Skeletal muscle tissue (tissue), 4 donors: Measurements from ENCODE around the gene CD200. TPM values are rescaled to one million over a fixed set of nuclear protein-coding genes. Genes with fewer than 3 reads are reported as not detected.

ENCODE experiments used
- H3K27ac ChIP-seq: one replicate; pipeline ENCODE4 v1.7.0; 2013; ENCODE audit warnings: mild to moderate bottlenecking, low read depth, low read length, inconsistent platforms
- H3K27me3 ChIP-seq, 3 donors: one replicate each; pipeline ENCODE4 v1.7.0; 2013; ENCODE audit warnings: low read length in 3 of 3; ENCODE audit not compliant: control insufficient read depth in 3 of 3, insufficient read depth in 3 of 3
- H3K36me3 ChIP-seq, 3 donors: one replicate each; pipeline ENCODE4 v1.7.0; 2013; ENCODE audit warnings: low read length in 3 of 3; ENCODE audit not compliant: control insufficient read depth in 3 of 3, insufficient read depth in 3 of 3
- H3K4me1 ChIP-seq, 3 donors: one replicate each; pipeline ENCODE4 v1.7.0; 2013; ENCODE audit warnings: low read length in 3 of 3, mild to moderate bottlenecking in 3 of 3; ENCODE audit not compliant: control insufficient read depth in 3 of 3, insufficient read depth in 3 of 3
- H3K4me3 ChIP-seq, 3 donors: one replicate each; pipeline ENCODE4 v1.7.0; 2013; ENCODE audit warnings: low read length in 3 of 3
- H3K9ac ChIP-seq, 3 donors: one replicate each; pipeline ENCODE4 v1.7.0; 2013; ENCODE audit warnings: low read length in 3 of 3, mild to moderate bottlenecking in 3 of 3, moderate library complexity in 2 of 3, low read depth in 1 of 3
- H3K9me3 ChIP-seq, 3 donors: one replicate each; pipeline ENCODE4 v1.7.0; 2013; ENCODE audit warnings: low read length in 3 of 3; ENCODE audit not compliant: control insufficient read depth in 3 of 3
- total RNA-seq: library from RNA; depleted of rRNA; stranded (reverse); fragments of >200 nt; gene quantifications from one replicate; pipeline ENCODE4 v1.2.3, GENCODE V29; 2014
- donor health status: Osteomylitis.

CD200 gene
- total RNA-seq, 1 donor from 2014 or later = 4.2 TPM

- no peaks in the 10 kb centered on the region for H3K4me1 ChIP-seq
- H3K4me3 ChIP-seq = no peak overlapping the region
- H3K9me3 ChIP-seq = no peaks in the 10 kb centered on the region
- H3K27ac ChIP-seq = no peak overlapping the region
- no peaks in the 10 kb centered on the region for H3K36me3 ChIP-seq
- H3K9ac ChIP-seq = no peak overlapping the region
- H3K27me3 ChIP-seq = no peaks in the 10 kb centered on the region
Observed at GRCh38 chr3:112381673-112382542, 49.0 kb downstream of the CD200 start.

DNA sequence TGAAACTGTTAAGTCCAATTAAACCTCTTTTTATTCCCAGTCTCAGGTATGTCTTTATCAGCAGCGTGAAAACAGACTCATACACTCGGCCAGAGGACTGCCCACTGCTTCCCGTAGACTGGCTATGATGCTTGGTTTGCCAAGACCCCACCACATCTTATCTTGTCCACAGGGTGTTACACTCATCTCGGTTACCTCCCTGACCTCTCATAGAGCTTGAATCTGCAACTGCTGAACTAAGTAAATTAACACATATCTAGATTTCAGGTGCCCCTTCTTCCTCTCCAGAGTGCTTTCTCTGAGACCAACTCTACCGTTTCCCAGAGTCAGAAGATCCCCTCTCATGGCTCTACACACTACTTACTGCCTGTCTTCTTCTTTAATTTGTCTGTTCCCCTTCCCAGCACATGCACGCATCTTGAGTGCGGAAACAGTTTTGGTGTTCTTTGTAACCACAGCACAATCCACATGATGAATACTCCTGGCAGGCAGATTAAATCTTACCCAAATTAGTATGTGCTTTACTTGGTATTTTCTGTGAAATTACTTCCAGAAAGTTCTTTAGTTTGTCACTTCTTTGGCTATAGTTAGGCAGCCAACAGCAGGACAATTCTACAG, 49.7 kb downstream of the CD200 start:
- Histone ChIP-seq H3K9me3 (no peaks in the 10 kb centered on the region), H3K4me1 (no peaks in the 10 kb centered on the region), H3K27me3 (no peaks in the 10 kb centered on the region), H3K36me3 (no peaks in the 10 kb centered on the region), H3K4me3 (no peak overlapping the region), H3K27ac (no peak overlapping the region), H3K9ac (no peak overlapping the region)

GRCh38 chr3:112384769-112385168, 51.8 kb downstream of the CD200 start:
- H3K36me3 ChIP-seq = no peaks in the 10 kb centered on the region
- no peak overlapping the region for H3K9ac ChIP-seq
- H3K4me3 ChIP-seq = no peak overlapping the region

GRCh38 chr3:112388972-112389371, 56.0 kb downstream of the CD200 start:
- H3K27me3 ChIP-seq = no peaks in the 10 kb centered on the region
- H3K9ac ChIP-seq = no peak overlapping the region
- no peaks in the 10 kb centered on the region for H3K9me3 ChIP-seq
- no peak overlapping the region for H3K27ac ChIP-seq
- H3K4me1 ChIP-seq = peaks cover 0 to 6% (median 0%) of the 10 kb centered on the region in 3 donors
- no peak overlapping the region for H3K4me3 ChIP-seq
- no peaks in the 10 kb centered on the region for H3K36me3 ChIP-seq

More at GRCh38 chr3:112384769-112385168, 51.8 kb downstream of the CD200 start:
- Histone ChIP-seq H3K4me1 (no peaks in the 10 kb centered on the region), H3K9me3 (no peaks in the 10 kb centered on the region), H3K27ac (no peak overlapping the region), H3K27me3 (no peaks in the 10 kb centered on the region)

GRCh38 chr3:112389961-112390360, 57.0 kb downstream of the CD200 start:
- Histone ChIP-seq H3K9ac (no peak overlapping the region), H3K4me1 (peaks cover 0 to 8% (median 0%) of the 10 kb centered on the region in 3 donors), H3K36me3 (no peaks in the 10 kb centered on the region), H3K27me3 (no peaks in the 10 kb centered on the region), H3K27ac (no peak overlapping the region), H3K9me3 (no peaks in the 10 kb centered on the region), H3K4me3 (no peak overlapping the region)

DNA sequence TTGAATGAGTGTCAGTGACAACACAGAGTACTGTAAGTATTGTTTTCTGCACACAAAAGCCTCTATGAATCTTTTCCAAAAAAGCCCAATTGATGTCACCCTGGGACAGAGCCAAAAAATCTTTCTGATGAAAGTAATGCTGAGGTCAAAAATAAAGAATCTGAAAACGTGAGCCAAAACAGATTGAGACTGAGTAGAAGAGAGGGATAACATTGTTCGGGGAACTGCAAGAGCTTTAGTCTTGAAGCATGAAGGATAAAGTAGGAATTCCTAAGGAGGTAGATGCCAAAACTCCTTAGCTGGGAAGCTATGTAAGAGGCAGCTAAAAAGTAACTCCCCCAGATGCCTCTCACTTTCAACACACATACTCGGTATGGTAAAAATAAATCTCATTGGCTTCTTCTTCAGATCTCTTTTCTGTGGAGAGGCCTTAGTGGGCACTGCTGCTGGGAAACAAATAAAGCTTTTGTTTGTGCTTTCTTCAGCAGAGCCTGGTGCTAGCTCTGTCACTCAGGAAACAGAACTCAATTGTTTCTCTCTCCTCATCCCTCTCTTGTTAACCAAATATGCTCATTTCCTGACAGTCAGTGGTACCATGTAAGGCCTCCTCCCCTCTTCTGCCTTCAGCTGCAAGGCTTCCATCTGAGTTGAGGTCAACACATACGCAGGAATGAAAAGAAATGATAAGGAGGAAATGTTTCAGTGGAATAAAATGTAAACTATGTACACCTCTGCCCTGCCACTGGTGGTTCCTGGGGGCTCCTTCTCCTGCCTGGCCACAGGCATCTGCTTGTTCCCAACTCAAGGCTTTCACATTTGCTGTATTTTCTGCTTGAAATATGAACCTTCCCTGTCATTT, 58.1 kb downstream of the CD200 start:
- Histone ChIP-seq H3K27ac (no peak overlapping the region), H3K9ac (no peak overlapping the region)

DNA sequence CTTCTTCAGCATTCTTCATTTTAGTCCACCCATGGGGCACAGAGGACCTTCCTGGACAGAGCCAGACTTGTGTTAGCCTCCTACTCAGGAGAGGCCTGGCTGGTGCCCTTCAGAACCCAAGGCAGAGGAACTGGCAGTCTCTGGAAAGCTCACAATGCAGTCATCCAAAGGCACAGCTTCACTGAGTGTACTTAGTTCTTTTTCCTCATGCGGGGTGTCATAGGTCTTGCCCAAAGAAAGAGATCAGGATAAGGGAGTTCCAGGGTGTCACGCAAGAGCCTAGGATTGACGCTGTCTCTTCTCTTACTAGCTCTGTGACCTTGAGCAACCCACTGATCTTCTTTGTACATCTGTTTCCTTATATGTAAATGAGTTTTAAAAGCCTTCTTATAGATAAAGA, 58.7 kb downstream of the CD200 start:
- no peaks in the 10 kb centered on the region for H3K9me3 ChIP-seq
- H3K27ac ChIP-seq = no peak overlapping the region
- H3K27me3 ChIP-seq = no peaks in the 10 kb centered on the region
- peaks cover 0 to 11% (median 0%) of the 10 kb centered on the region in 3 donors for H3K4me1 ChIP-seq
- no peak overlapping the region for H3K4me3 ChIP-seq
- H3K36me3 ChIP-seq = no peaks in the 10 kb centered on the region
- H3K9ac ChIP-seq = no peak overlapping the region

More for the DNA sequence above, 58.1 kb downstream of the CD200 start:
- no peaks in the 10 kb centered on the region for H3K36me3 ChIP-seq
- H3K9me3 ChIP-seq = no peaks in the 10 kb centered on the region
- no peak overlapping the region for H3K4me3 ChIP-seq
- no peaks in the 10 kb centered on the region for H3K27me3 ChIP-seq
- H3K4me1 ChIP-seq = peaks cover 0 to 11% (median 0%) of the 10 kb centered on the region in 3 donors

- H3K4me1 ChIP-seq = peaks cover 0 to 11% (median 0%) of the 10 kb centered on the region in 3 donors
- H3K27ac ChIP-seq = no peak overlapping the region
Observed at GRCh38 chr3:112392393-112393359, 59.7 kb downstream of the CD200 start.

DNA sequence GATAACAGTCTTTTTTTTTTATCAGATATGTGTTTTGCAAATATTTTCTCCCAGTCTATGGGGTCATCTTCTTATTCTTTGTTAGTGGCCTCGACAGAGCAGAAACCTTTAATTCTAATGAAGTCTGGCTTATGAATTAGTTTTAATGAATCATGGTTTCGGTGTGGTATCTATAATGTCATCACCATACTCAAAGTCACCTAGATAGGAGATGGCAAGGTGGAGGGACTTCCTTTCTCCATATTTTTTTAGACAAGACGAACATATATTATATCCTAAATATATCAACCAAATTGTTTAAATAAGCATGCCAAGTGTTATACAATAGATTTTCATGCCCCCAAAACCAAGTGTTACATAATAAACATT, 60.4 kb downstream of the CD200 start:
- Histone ChIP-seq H3K4me1 (peaks cover 0 to 11% (median 0%) of the 10 kb centered on the region in 3 donors), H3K9me3 (no peaks in the 10 kb centered on the region), H3K27me3 (no peaks in the 10 kb centered on the region), H3K36me3 (no peaks in the 10 kb centered on the region), H3K27ac (no peak overlapping the region), H3K4me3 (no peak overlapping the region), H3K9ac (no peak overlapping the region)

More at GRCh38 chr3:112392393-112393359, 59.7 kb downstream of the CD200 start:
- no peak overlapping the region for H3K9ac ChIP-seq
- no peaks in the 10 kb centered on the region for H3K27me3 ChIP-seq
- no peaks in the 10 kb centered on the region for H3K36me3 ChIP-seq
- H3K4me3 ChIP-seq = no peak overlapping the region
- no peaks in the 10 kb centered on the region for H3K9me3 ChIP-seq
